SK-N-SH (cell line): ENCODE results near the gene R3HDM1. TPM values are rescaled to one million over a fixed set of nuclear protein-coding genes. Genes with fewer than 3 reads are reported as not detected.

Source experiments
- CTCF ChIA-PET: fragments of 300-600, 350-600 bp; formaldehyde crosslinking; extraction: SDS; loops from one replicate; lab custom pipeline; 2021; lab: Yijun Ruan, JAX
- POLR2A ChIA-PET: fragments of 350-600 bp; sonication (Branson Sonifier 250); formaldehyde crosslinking; extraction: SDS; loops from one replicate; lab custom pipeline; 2020; ENCODE audit warnings: antibody characterized with exemption, inconsistent platforms; lab: Yijun Ruan, JAX
- DNase-seq: peaks from one replicate; pipeline ENCODE4 v3.0.0; 2012
- H2AFZ ChIP-seq: fragments of 200-600 bp; sonication (generic); 2 replicates; pipeline ENCODE4 v1.8.1; 2016; ENCODE audit warnings: antibody characterized with exemption, mild to moderate bottlenecking, low read depth
- H3F3A ChIP-seq: fragments of 200-600 bp; sonication (generic); replicated peaks from 2 replicates; pipeline ENCODE3; 2016; ENCODE audit warnings: antibody characterized with exemption, mild to moderate bottlenecking; ENCODE audit not compliant: insufficient read depth
- H3K27ac ChIP-seq, 2 experiments: fragments of 200-500 bp in 1 of 2; fragments of 200-600 bp in 1 of 2; sonication (Bioruptor generic) in 1 of 2; sonication (generic), shearing (Covaris generic) in 1 of 2; 2 replicates each; pipeline versions ENCODE4 v1.5.1 to v1.6.1; 2014 to 2016; ENCODE audit warnings: low read depth in 2 of 2, inconsistent platforms in 1 of 2, low read length in 1 of 2, mild to moderate bottlenecking in 1 of 2, mixed read lengths in 1 of 2
- H3K27me3 ChIP-seq: fragments of 200-600 bp; sonication (generic), shearing (Covaris generic); 2 replicates; pipeline ENCODE4 v1.6.1; 2016; ENCODE audit warnings: mixed run types; ENCODE audit not compliant: insufficient read depth
- H3K36me3 ChIP-seq, 2 experiments: fragments of 200-500 bp in 1 of 2; fragments of 200-600 bp in 1 of 2; sonication (Bioruptor generic) in 1 of 2; sonication (generic) in 1 of 2; replicated peaks in 1 of 2; 2 replicates each; pipeline versions ENCODE3 to v1.5.1; 2014 to 2016; ENCODE audit warnings: low read length in 1 of 2, mild to moderate bottlenecking in 1 of 2; ENCODE audit not compliant: insufficient read depth in 2 of 2, control insufficient read depth in 1 of 2
- H3K4me1 ChIP-seq, 2 experiments: fragments of 200-500 bp in 1 of 2; fragments of 200-600 bp in 1 of 2; sonication (Bioruptor generic) in 1 of 2; sonication (generic), shearing (Covaris generic) in 1 of 2; 2 replicates each; pipeline versions ENCODE4 v1.5.1 to v1.6.1; 2014 to 2016; ENCODE audit warnings: low read depth in 1 of 2, low read length in 1 of 2, mixed run types in 1 of 2; ENCODE audit not compliant: insufficient read depth in 2 of 2, control insufficient read depth in 1 of 2
- H3K4me2 ChIP-seq: fragments of 200-600 bp; sonication (generic), shearing (Covaris generic); 2 replicates; pipeline ENCODE4 v1.6.1; 2017; ENCODE audit warnings: mixed run types
- H3K4me3 ChIP-seq, 2 experiments: fragments of 200-500 bp in 1 of 2; fragments of 200-600 bp in 1 of 2; sonication (Bioruptor generic) in 1 of 2; sonication (generic), shearing (Covaris generic) in 1 of 2; 2 replicates each; pipeline versions ENCODE4 v1.5.1 to v1.8.1; 2014 to 2016; ENCODE audit warnings: low read depth in 2 of 2, inconsistent platforms in 1 of 2, low read length in 1 of 2, mild to moderate bottlenecking in 1 of 2, mixed read lengths in 1 of 2, moderate library complexity in 1 of 2
- H3K79me2 ChIP-seq: fragments of 200-600 bp; sonication (generic); 2 replicates; pipeline ENCODE4 v1.8.1; 2017; ENCODE audit warnings: mild to moderate bottlenecking; ENCODE audit not compliant: insufficient read depth
- H3K9ac ChIP-seq: fragments of 200-600 bp; sonication (generic); 2 replicates; pipeline ENCODE4 v1.6.1; 2017; ENCODE audit warnings: mixed run types
- H3K9me2 ChIP-seq: fragments of 200-600 bp; sonication (generic); 2 replicates; pipeline ENCODE4 v1.6.1; 2017; ENCODE audit warnings: mixed run types
- H3K9me3 ChIP-seq: fragments of 200-600 bp; sonication (generic); 2 replicates; pipeline ENCODE4 v1.6.1; 2017; ENCODE audit warnings: mixed run types, mild to moderate bottlenecking, moderate library complexity
- H4K20me1 ChIP-seq: fragments of 200-600 bp; sonication (generic); 2 replicates; pipeline ENCODE4 v1.6.1; 2017; ENCODE audit warnings: mild to moderate bottlenecking, mixed run types; ENCODE audit not compliant: insufficient read depth
- ELF1 ChIP-seq: IDR thresholded peaks from 2 replicates; pipeline ENCODE4 v1.4.0; 2012
- FOXJ3 ChIP-seq: sonication (generic); formaldehyde crosslinking; IDR thresholded peaks from 2 replicates; pipeline ENCODE4 v1.5.1; 2020; ENCODE audit warnings: mild to moderate bottlenecking, missing genetic modification reagents
- FOXM1 ChIP-seq: IDR thresholded peaks from 2 replicates; pipeline ENCODE4 v1.4.0; 2012; ENCODE audit warnings: low read depth, mild to moderate bottlenecking
- GABPA ChIP-seq: IDR thresholded peaks from 2 replicates; pipeline ENCODE4 v1.4.0; 2012; ENCODE audit warnings: low read depth, mild to moderate bottlenecking
- NRF1 ChIP-seq: IDR thresholded peaks from 2 replicates; pipeline ENCODE4 v1.6.1; 2012; ENCODE audit warnings: low read depth, mild to moderate bottlenecking, low read length
- POLR2AphosphoS5 ChIP-seq: IDR thresholded peaks from 2 replicates; pipeline ENCODE4 v1.6.1; 2012; ENCODE audit warnings: low read depth, low read length
- RAD21 ChIP-seq: IDR thresholded peaks from 2 replicates; pipeline ENCODE4 v1.6.1; 2012; ENCODE audit warnings: mild to moderate bottlenecking, low read length
- RCOR1 ChIP-seq: fragments of 150-350 bp; IDR thresholded peaks from 2 replicates; pipeline ENCODE4 v1.6.1; 2017; ENCODE audit warnings: antibody characterized with exemption, low read length
- RXRA ChIP-seq: IDR thresholded peaks from 2 replicates; pipeline ENCODE4 v1.4.0; 2012; ENCODE audit warnings: low read depth, mild to moderate bottlenecking, borderline replicate concordance
- WGBS: methylation state at CpG from one replicate; pipeline ENCODE4 v1.1.6; 2017; ENCODE audit warnings: low lambda C conversion rate; 5-methylcytosine and 5-hydroxymethylcytosine counted together
- polyA plus RNA-seq, 3 experiments: library from polyadenylated mRNA; depleted of rRNA; stranded (reverse); fragments of >200 nt; gene quantifications; 2 replicates each; pipeline ENCODE4 v1.2.3, GENCODE V29; 2012
- TF ChIP-seq, protein P1 (sequence below): IDR thresholded peaks from 2 replicates; pipeline ENCODE4 v1.6.1; 2012; ENCODE audit warnings: mild to moderate bottlenecking, low read depth, low read length, moderate library complexity
- TF ChIP-seq, protein P2 (sequence below): IDR thresholded peaks from 2 replicates; pipeline ENCODE4 v1.4.0; 2012; ENCODE audit warnings: low read depth, borderline replicate concordance
- TF ChIP-seq, protein P3 (sequence below): fragments of 200-600 bp; sonication (generic); IDR thresholded peaks from 2 replicates; pipeline ENCODE4 v1.6.1; 2017; ENCODE audit warnings: antibody characterized with exemption, mild to moderate bottlenecking, moderate library complexity
- TF ChIP-seq, protein P4 (sequence below): fragments of 150-350 bp; IDR thresholded peaks from 2 replicates; pipeline ENCODE4 v1.6.1; 2016; ENCODE audit warnings: mild to moderate bottlenecking, low read depth, low read length
- TF ChIP-seq, protein P5 (sequence below): IDR thresholded peaks from 2 replicates; pipeline ENCODE4; 2012

The R3HDM1 gene
- polyA plus RNA-seq, 1 of the 3 experiments (the other 2 are of a cell fraction): 38.2 TPM

DNA sequence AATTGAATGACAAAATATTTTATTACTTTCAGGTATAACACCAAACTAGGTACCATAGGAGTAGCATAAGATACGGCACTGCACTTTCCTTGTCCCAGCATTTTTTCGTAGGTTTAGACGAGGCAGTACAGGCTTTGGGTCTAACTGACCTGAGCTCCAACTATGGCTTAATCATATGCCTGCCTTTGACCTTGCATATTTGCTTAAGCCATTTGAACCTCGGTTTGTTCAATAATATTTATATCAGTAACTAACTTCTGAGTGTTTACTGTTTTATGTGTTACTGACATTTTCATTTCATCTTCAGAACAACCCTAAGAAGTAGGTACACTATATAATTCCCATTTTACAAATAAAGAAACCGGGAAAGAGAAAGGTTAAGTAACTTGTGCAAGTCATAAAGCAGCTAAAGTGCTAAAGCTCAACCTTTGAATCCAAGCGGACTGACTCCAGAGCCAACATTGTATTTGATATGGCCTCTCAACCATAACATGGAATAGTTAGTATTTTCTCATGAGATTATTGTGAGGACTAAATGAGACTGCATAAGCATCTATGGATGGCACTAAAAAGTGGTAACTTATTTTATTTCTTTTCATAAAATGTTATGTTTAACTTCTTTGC, 104.0 kb downstream of the R3HDM1 start:
- H3K79me2 ChIP-seq: no peaks in the 10 kb centered on the region
- peaks cover 4% of the 10 kb centered on the region for H3F3A ChIP-seq
- ChIA-PET POLR2A (no interaction called here), CTCF (no interaction called here)
- H3K9ac ChIP-seq: no peak overlapping the region
- no peak overlapping the region for H3K4me3 ChIP-seq
- no peak overlapping the region for H2AFZ ChIP-seq
- H3K9me3 ChIP-seq: no peaks in the 10 kb centered on the region
- no peaks in the 10 kb centered on the region for H4K20me1 ChIP-seq
- no peak overlapping the region for H3K4me2 ChIP-seq
- H3K36me3 ChIP-seq: peaks cover 57 to 67% of the 10 kb centered on the region in 2 experiments
- no peak for DNase-seq
- no peak overlapping the region for H3K27ac ChIP-seq
- WGBS: 93% methylated on average over 6 of the region's 6 CpGs
- TF ChIP-seq POLR2AphosphoS5 (no peak), NRF1 (no peak), RAD21 (no peak), ELF1 (no peak)
- TF ChIP-seq, protein P1, sequence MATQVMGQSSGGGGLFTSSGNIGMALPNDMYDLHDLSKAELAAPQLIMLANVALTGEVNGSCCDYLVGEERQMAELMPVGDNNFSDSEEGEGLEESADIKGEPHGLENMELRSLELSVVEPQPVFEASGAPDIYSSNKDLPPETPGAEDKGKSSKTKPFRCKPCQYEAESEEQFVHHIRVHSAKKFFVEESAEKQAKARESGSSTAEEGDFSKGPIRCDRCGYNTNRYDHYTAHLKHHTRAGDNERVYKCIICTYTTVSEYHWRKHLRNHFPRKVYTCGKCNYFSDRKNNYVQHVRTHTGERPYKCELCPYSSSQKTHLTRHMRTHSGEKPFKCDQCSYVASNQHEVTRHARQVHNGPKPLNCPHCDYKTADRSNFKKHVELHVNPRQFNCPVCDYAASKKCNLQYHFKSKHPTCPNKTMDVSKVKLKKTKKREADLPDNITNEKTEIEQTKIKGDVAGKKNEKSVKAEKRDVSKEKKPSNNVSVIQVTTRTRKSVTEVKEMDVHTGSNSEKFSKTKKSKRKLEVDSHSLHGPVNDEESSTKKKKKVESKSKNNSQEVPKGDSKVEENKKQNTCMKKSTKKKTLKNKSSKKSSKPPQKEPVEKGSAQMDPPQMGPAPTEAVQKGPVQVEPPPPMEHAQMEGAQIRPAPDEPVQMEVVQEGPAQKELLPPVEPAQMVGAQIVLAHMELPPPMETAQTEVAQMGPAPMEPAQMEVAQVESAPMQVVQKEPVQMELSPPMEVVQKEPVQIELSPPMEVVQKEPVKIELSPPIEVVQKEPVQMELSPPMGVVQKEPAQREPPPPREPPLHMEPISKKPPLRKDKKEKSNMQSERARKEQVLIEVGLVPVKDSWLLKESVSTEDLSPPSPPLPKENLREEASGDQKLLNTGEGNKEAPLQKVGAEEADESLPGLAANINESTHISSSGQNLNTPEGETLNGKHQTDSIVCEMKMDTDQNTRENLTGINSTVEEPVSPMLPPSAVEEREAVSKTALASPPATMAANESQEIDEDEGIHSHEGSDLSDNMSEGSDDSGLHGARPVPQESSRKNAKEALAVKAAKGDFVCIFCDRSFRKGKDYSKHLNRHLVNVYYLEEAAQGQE: no peak
- TF ChIP-seq, protein P2, sequence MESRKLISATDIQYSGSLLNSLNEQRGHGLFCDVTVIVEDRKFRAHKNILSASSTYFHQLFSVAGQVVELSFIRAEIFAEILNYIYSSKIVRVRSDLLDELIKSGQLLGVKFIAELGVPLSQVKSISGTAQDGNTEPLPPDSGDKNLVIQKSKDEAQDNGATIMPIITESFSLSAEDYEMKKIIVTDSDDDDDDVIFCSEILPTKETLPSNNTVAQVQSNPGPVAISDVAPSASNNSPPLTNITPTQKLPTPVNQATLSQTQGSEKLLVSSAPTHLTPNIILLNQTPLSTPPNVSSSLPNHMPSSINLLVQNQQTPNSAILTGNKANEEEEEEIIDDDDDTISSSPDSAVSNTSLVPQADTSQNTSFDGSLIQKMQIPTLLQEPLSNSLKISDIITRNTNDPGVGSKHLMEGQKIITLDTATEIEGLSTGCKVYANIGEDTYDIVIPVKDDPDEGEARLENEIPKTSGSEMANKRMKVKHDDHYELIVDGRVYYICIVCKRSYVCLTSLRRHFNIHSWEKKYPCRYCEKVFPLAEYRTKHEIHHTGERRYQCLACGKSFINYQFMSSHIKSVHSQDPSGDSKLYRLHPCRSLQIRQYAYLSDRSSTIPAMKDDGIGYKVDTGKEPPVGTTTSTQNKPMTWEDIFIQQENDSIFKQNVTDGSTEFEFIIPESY: no peak
- TF ChIP-seq, protein P3, sequence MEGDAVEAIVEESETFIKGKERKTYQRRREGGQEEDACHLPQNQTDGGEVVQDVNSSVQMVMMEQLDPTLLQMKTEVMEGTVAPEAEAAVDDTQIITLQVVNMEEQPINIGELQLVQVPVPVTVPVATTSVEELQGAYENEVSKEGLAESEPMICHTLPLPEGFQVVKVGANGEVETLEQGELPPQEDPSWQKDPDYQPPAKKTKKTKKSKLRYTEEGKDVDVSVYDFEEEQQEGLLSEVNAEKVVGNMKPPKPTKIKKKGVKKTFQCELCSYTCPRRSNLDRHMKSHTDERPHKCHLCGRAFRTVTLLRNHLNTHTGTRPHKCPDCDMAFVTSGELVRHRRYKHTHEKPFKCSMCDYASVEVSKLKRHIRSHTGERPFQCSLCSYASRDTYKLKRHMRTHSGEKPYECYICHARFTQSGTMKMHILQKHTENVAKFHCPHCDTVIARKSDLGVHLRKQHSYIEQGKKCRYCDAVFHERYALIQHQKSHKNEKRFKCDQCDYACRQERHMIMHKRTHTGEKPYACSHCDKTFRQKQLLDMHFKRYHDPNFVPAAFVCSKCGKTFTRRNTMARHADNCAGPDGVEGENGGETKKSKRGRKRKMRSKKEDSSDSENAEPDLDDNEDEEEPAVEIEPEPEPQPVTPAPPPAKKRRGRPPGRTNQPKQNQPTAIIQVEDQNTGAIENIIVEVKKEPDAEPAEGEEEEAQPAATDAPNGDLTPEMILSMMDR: no peak
- TF ChIP-seq, all 33 proteins: peak for 0
- no peaks in the 10 kb centered on the region for H3K27me3 ChIP-seq
- H3K4me1 ChIP-seq: no peaks in the 10 kb centered on the region
- H3K9me2 ChIP-seq: no peaks in the 10 kb centered on the region

DNA sequence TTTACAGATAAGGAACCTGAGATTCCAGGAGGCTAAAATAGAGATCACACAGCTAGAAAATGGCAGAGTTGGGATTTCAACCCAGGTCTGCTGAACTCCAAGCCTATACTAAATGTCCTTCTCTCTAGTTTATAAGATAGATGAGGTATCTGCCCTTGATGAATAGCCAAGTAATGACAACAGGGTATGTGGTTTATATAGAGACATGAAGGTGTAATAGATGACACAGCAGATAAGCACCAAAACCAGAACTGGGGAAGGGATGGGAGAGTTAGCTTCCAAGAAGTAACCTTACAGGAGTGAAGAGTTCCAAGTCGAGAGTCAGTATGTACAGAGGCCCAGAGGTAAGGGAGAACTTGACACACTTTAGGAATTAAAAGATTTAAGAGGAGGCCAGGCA, 105.7 kb downstream of the R3HDM1 start:
- peaks cover 64 to 69% of the 10 kb centered on the region in 2 experiments for H3K36me3 ChIP-seq
- H3K9me2 ChIP-seq: 0 out of 2 replicates have a peak, but pooled peaks cover 1% of the 10 kb centered on the region
- ChIA-PET CTCF (no interaction called here), POLR2A (no interaction called here)
- H3K4me2 ChIP-seq: no peak overlapping the region
- H3K4me1 ChIP-seq: no peaks in the 10 kb centered on the region
- H3K79me2 ChIP-seq: no peaks in the 10 kb centered on the region
- H4K20me1 ChIP-seq: no peaks in the 10 kb centered on the region
- no peak overlapping the region for H3K9ac ChIP-seq
- H3K27ac ChIP-seq: no peak overlapping the region
- H3K9me3 ChIP-seq: no peaks in the 10 kb centered on the region
- H3K4me3 ChIP-seq: no peak overlapping the region
- H2AFZ ChIP-seq: no peak overlapping the region
- H3K27me3 ChIP-seq: no peaks in the 10 kb centered on the region
- peaks cover 4% of the 10 kb centered on the region for H3F3A ChIP-seq
- DNase-seq: no peak
- WGBS: 100% methylated on average over 1 of the region's 1 CpG
- TF ChIP-seq FOXM1 (no peak), GABPA (no peak), RAD21 (no peak), RCOR1 (no peak), RXRA (no peak), ELF1 (no peak), FOXJ3 (CRISPR knock-in tag) (no peak), POLR2AphosphoS5 (no peak)
- TF ChIP-seq, protein P4, sequence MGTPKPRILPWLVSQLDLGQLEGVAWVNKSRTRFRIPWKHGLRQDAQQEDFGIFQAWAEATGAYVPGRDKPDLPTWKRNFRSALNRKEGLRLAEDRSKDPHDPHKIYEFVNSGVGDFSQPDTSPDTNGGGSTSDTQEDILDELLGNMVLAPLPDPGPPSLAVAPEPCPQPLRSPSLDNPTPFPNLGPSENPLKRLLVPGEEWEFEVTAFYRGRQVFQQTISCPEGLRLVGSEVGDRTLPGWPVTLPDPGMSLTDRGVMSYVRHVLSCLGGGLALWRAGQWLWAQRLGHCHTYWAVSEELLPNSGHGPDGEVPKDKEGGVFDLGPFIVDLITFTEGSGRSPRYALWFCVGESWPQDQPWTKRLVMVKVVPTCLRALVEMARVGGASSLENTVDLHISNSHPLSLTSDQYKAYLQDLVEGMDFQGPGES: no peak
- TF ChIP-seq, protein P2: no peak
- TF ChIP-seq, protein P5, sequence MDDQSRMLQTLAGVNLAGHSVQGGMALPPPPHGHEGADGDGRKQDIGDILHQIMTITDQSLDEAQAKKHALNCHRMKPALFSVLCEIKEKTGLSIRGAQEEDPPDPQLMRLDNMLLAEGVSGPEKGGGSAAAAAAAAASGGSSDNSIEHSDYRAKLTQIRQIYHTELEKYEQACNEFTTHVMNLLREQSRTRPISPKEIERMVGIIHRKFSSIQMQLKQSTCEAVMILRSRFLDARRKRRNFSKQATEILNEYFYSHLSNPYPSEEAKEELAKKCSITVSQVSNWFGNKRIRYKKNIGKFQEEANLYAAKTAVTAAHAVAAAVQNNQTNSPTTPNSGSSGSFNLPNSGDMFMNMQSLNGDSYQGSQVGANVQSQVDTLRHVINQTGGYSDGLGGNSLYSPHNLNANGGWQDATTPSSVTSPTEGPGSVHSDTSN: no peak
